HepG2 (cell line): ENCODE results near the gene INHA. TPM values are rescaled to one million over a fixed set of nuclear protein-coding genes. Genes with fewer than 3 reads are reported as not detected.

Source experiments
- ATAC-seq: fragments of 200-7000 bp; cut with Tn5 transposase; 3 replicates; pipeline ENCODE4 v1.9.1; 2020; ENCODE audit warnings: mild to moderate bottlenecking, moderate library complexity
- BruUV-seq: library from RNA; stranded (reverse); fragments of 400-500 nt; replicated peaks from 2 replicates; lab custom pipeline; 2021; lab: Mats Ljungman, UMichigan
- CTCF ChIA-PET: fragments of 300-600 bp; formaldehyde crosslinking; extraction: SDS; loops from one replicate; lab custom pipeline; 2021; ENCODE audit warnings: low total read pairs, inconsistent platforms, low intra/inter-chr PET ratio; lab: Yijun Ruan, JAX
- POLR2A ChIA-PET: fragments of 350-600 bp; sonication (Branson Sonifier 250); formaldehyde crosslinking; loops from one replicate; lab custom pipeline; 2020; ENCODE audit warnings: antibody characterized with exemption, inconsistent platforms; lab: Yijun Ruan, JAX
- DNase-seq: peaks from one replicate; pipeline ENCODE4 v3.0.0-alpha.2; 2015; ENCODE audit warnings: low spot score
- FAIRE-seq: peaks from 3 replicates; lab custom pipeline; 2011; peaks lifted over from hg19 to GRCh38; lab: Jason Lieb, UNC
- H2AFZ ChIP-seq: one replicate; pipeline ENCODE4 v1.6.1; 2011; ENCODE audit warnings: low read length, inconsistent platforms
- H3K27ac ChIP-seq: fragments of 300-600 bp; 3 replicates; pipeline ENCODE4 v1.8.0; 2011; ENCODE audit warnings: mixed run types, mild to moderate bottlenecking, mixed read lengths, low read length, inconsistent platforms; ENCODE audit not compliant: insufficient read depth; ENCODE audit errors: extremely low read length
- H3K27me3 ChIP-seq, 2 experiments: fragments of 200-600 bp in 1 of 2; 2 replicates in 1 of 2; 3 replicates in 1 of 2; pipeline versions ENCODE4 v1.6.0 to v1.8.0; 2011; ENCODE audit warnings: low read length in 2 of 2, mild to moderate bottlenecking in 2 of 2, moderate library complexity in 2 of 2, inconsistent platforms in 1 of 2; ENCODE audit not compliant: insufficient read depth in 2 of 2, control insufficient read depth in 1 of 2
- H3K36me3 ChIP-seq, 2 experiments: fragments of 200-600 bp in 1 of 2; replicated peaks in 1 of 2; 2 replicates in 1 of 2; 3 replicates in 1 of 2; pipeline versions ENCODE4 v1.5.1 to v1.8.0; 2011; ENCODE audit warnings: low read length in 2 of 2, inconsistent platforms in 1 of 2; ENCODE audit not compliant: insufficient read depth in 2 of 2, control insufficient read depth in 1 of 2
- H3K4me1 ChIP-seq: 2 replicates; pipeline ENCODE4 v1.5.1; 2012; ENCODE audit warnings: low read length, inconsistent platforms; ENCODE audit not compliant: insufficient read depth
- H3K4me2 ChIP-seq: 2 replicates; pipeline ENCODE4 v1.6.0; 2011; ENCODE audit warnings: low read depth, low read length, inconsistent platforms
- H3K4me3 ChIP-seq, 3 experiments: fragments of 200-600 bp in 1 of 3; sonication (generic), shearing (Covaris generic) in 1 of 3; replicated peaks in 1 of 3; 2 replicates each; pipeline ENCODE4 v1.5.1; 2011 to 2016; ENCODE audit warnings: low read length in 3 of 3, inconsistent platforms in 2 of 3, low read depth in 2 of 3, mild to moderate bottlenecking in 2 of 3, control low read depth in 1 of 3, mixed read lengths in 1 of 3; ENCODE audit not compliant: insufficient read depth in 1 of 3
- H3K79me2 ChIP-seq: one replicate; pipeline ENCODE4 v1.6.1; 2011; ENCODE audit warnings: low read length, inconsistent platforms; ENCODE audit not compliant: insufficient read depth
- H3K9ac ChIP-seq: 2 replicates; pipeline ENCODE4 v1.6.0; 2011; ENCODE audit warnings: mild to moderate bottlenecking, low read depth, low read length, inconsistent platforms; ENCODE audit not compliant: insufficient read depth
- H3K9me3 ChIP-seq: 2 replicates; pipeline ENCODE4 v1.5.1; 2012; ENCODE audit warnings: mild to moderate bottlenecking, low read length
- H4K20me1 ChIP-seq: 2 replicates; pipeline ENCODE4 v1.6.0; 2011; ENCODE audit warnings: inconsistent platforms, mild to moderate bottlenecking, low read length, moderate library complexity; ENCODE audit not compliant: insufficient read depth
- HNRNPL ChIP-seq: fragments of 200-400 bp; formaldehyde crosslinking; IDR thresholded peaks from 2 replicates; pipeline ENCODE4 v1.6.1; 2017; ENCODE audit warnings: mild to moderate bottlenecking, low read depth, low read length
- MTA1 ChIP-seq: sonication (generic); formaldehyde crosslinking; IDR thresholded peaks from 2 replicates; pipeline ENCODE4 v1.4.0; 2020; ENCODE audit warnings: missing genetic modification reagents, mild to moderate bottlenecking, borderline replicate concordance
- NFRKB ChIP-seq: fragments of 450-650 bp; IDR thresholded peaks from 2 replicates; pipeline ENCODE4 v1.6.1; 2017
- NRL ChIP-seq: sonication (generic); formaldehyde crosslinking; IDR thresholded peaks from 2 replicates; pipeline ENCODE4 v1.5.0; 2020; ENCODE audit warnings: missing genetic modification reagents, mild to moderate bottlenecking, moderate library complexity, borderline replicate concordance
- RBM22 ChIP-seq: fragments of 200-400 bp; formaldehyde crosslinking; optimal IDR thresholded peaks from 2 replicates; pipeline ENCODE3; 2017; ENCODE audit warnings: mild to moderate bottlenecking, low read length, moderate library complexity
- TBX2 ChIP-seq: sonication (generic); formaldehyde crosslinking; IDR thresholded peaks from 2 replicates; pipeline ENCODE4 v1.5.0; 2020; ENCODE audit warnings: missing genetic modification reagents, mild to moderate bottlenecking, borderline replicate concordance
- YEATS2 ChIP-seq: sonication (generic); formaldehyde crosslinking; IDR thresholded peaks from 2 replicates; pipeline ENCODE4 v1.4.0; 2020; ENCODE audit warnings: missing genetic modification reagents, borderline replicate concordance
- ZFYVE20 ChIP-seq: sonication (generic); formaldehyde crosslinking; IDR thresholded peaks from 2 replicates; pipeline ENCODE4 v1.8.0; 2023; ENCODE audit warnings: low read depth, mild to moderate bottlenecking, moderate library complexity, missing genetic modification reagents, borderline replicate concordance
- ZNF501 ChIP-seq: sonication (generic); formaldehyde crosslinking; IDR thresholded peaks from 2 replicates; pipeline ENCODE4 v1.5.1; 2020; ENCODE audit warnings: mild to moderate bottlenecking, moderate library complexity, missing genetic modification reagents
- ZNF572 ChIP-seq: sonication (generic); formaldehyde crosslinking; IDR thresholded peaks from 2 replicates; pipeline ENCODE4 v1.5.1; 2020; ENCODE audit warnings: mild to moderate bottlenecking, missing genetic modification reagents
- ZNF678 ChIP-seq: sonication (generic); formaldehyde crosslinking; IDR thresholded peaks from 2 replicates; pipeline ENCODE4 v1.4.0; 2020; ENCODE audit warnings: mild to moderate bottlenecking, missing genetic modification reagents
- ZSCAN25 ChIP-seq: sonication (generic); formaldehyde crosslinking; IDR thresholded peaks from 2 replicates; pipeline ENCODE4 v1.8.0; 2022; ENCODE audit warnings: mild to moderate bottlenecking, missing genetic modification reagents
- WGBS: methylation state at CpG from one replicate; pipeline ENCODE4 v1.1.6; 2017; ENCODE audit warnings: low lambda C conversion rate; 5-methylcytosine and 5-hydroxymethylcytosine counted together
- in situ Hi-C: cut with HindIII; loops from 2 replicates; pipeline ENCODE4 v1.10.0; 2017; ENCODE audit warnings: low pct_unique_long_range_greater_than_20kb; ENCODE audit not compliant: extremely low pct_ligation_motif_present
- intact Hi-C: fragments of 100-400 bp; cut with micrococcal nuclease; formaldehyde crosslinking; loops from one replicate; pipeline ENCODE4 v1.10.0; 2022; ENCODE audit not compliant: unreplicated experiment
- polyA plus RNA-seq, 8 experiments: library from polyadenylated mRNA; depleted of rRNA in 3 of 8; stranded (reverse) in 7 of 8; unstranded in 1 of 8; fragments of >200 nt; fragmentation: Illumina TruSeq in 4 of 8; extraction: Trizol in 4 of 8; gene quantifications; 2 replicates each; pipeline versions ENCODE4 v1.2.1 to v1.2.3, GENCODE V29; 2011 to 2016; ENCODE audit warnings: low read depth in 4 of 8, missing spikeins in 1 of 8, mixed read lengths in 1 of 8; ENCODE audit not compliant: insufficient read depth in 1 of 8
- total RNA-seq, 5 experiments: library from RNA; depleted of rRNA; stranded (reverse); fragments of >200 nt; fragmentation: Illumina TruSeq; extraction: Trizol; gene quantifications; 2 replicates each; pipeline ENCODE4 v1.2.3, GENCODE V29; 2016; ENCODE audit warnings: low read depth in 1 of 5
- TF ChIP-seq, protein P1 (sequence below), 2 experiments: IDR thresholded peaks; 2 replicates each; pipeline ENCODE4 v1.6.1; 2011 to 2012; ENCODE audit warnings: low read length in 2 of 2, borderline replicate concordance in 1 of 2, low read depth in 1 of 2, mild to moderate bottlenecking in 1 of 2, moderate library complexity in 1 of 2
- TF ChIP-seq, protein P2 (sequence below): IDR thresholded peaks from 2 replicates; pipeline ENCODE4 v1.6.1; 2018; ENCODE audit warnings: missing genetic modification reagents, mild to moderate bottlenecking, missing compliant biosample characterization
- TF ChIP-seq, protein P3 (sequence below): sonication (generic); formaldehyde crosslinking; IDR thresholded peaks from 2 replicates; pipeline ENCODE4 v1.8.0; 2022; ENCODE audit warnings: mild to moderate bottlenecking, missing genetic modification reagents, moderate library complexity

The INHA gene
- total and polyA plus RNA-seq, 2 of the 13 experiments (the other 11 are each of a cell fraction or from before 2014, with no cell fraction given): 4.1 to 15.2 TPM

DNA sequence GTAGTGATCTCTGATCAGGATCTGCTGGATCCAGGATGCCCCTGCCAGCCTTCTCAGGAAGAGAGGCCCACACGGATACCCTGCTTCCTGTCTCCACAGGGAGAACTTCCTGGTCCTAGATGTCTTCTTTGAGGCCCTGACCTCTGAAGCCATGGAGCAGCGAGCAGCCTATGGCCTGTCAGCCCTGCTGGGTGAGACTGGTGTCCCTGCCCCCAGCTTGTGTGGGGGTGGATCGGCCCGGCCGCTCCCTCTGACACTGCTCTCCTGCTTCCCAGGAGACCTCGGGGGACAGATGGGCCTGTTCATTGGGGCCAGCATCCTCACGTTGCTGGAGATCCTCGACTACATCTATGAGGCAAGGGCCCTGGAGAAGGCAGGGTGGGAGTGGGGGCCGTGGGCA lies 35.1 kb upstream of the INHA start (continued):
- no peak for TF ChIP-seq YEATS2
- TF ChIP-seq NRL (CRISPR knock-in tag): peak; percentile 67
- TF ChIP-seq, protein P1, sequence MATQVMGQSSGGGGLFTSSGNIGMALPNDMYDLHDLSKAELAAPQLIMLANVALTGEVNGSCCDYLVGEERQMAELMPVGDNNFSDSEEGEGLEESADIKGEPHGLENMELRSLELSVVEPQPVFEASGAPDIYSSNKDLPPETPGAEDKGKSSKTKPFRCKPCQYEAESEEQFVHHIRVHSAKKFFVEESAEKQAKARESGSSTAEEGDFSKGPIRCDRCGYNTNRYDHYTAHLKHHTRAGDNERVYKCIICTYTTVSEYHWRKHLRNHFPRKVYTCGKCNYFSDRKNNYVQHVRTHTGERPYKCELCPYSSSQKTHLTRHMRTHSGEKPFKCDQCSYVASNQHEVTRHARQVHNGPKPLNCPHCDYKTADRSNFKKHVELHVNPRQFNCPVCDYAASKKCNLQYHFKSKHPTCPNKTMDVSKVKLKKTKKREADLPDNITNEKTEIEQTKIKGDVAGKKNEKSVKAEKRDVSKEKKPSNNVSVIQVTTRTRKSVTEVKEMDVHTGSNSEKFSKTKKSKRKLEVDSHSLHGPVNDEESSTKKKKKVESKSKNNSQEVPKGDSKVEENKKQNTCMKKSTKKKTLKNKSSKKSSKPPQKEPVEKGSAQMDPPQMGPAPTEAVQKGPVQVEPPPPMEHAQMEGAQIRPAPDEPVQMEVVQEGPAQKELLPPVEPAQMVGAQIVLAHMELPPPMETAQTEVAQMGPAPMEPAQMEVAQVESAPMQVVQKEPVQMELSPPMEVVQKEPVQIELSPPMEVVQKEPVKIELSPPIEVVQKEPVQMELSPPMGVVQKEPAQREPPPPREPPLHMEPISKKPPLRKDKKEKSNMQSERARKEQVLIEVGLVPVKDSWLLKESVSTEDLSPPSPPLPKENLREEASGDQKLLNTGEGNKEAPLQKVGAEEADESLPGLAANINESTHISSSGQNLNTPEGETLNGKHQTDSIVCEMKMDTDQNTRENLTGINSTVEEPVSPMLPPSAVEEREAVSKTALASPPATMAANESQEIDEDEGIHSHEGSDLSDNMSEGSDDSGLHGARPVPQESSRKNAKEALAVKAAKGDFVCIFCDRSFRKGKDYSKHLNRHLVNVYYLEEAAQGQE (IDR thresholded peaks at IDR 0.05; ENCODE audit: borderline replicate concordance in 1 of 2, low read depth in 1 of 2, low read length in 2 of 2): no peak
- no peak for TF ChIP-seq ZNF572 (CRISPR knock-in tag)

DNA sequence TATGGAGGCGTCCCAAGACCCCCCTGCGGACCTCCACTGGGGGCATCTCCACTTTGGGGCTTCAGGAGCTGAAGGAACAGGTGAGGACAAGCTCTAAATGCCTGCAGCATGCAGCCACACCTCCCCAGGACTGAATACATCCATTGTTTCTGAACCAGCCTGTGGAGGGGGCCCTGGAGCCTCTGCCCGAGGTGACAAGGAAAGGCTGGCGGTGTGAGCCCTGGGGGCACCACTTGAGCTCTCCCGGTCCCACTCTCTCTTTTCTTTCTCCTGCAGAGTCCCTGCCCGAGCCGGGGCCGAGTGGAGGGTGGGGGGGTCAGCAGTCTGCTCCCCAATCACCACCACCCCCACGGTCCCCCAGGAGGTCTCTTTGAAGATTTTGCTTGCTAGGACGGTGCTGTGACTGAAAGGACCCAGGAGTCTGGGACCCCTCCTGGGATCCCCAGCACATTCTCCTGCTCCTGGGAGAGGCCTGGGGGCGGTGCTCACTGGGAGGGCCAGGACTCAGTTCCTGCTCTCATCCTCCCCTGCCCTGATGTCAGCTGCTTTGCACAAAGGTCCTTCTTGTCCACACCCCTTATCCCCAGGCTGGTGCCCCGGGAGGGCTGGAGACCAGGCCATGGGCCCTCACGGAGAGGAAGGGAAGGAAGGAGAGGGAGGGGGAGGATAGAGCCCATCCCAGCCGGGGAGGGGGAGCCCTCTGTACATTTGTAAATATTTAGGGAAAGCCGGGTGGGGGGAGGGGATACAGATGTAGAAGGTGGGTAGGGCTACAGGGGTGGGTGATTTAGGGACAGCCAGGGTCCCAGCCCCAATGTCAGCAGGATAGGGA lies 34.2 kb upstream of the INHA start:
- peak overlapping the region; percentile 51 for H3K4me2 ChIP-seq
- no peaks in the 10 kb centered on the region for H3K9me3 ChIP-seq
- intact Hi-C loops (loop anchor here (10.0 kb wide), 1 partner anchor 243 kb away; no protein-coding TSS in a partner anchor), in situ Hi-C loops (no loop called here)
- 12% methylated on average over 12 of the region's 15 CpGs for WGBS
- H3K36me3 ChIP-seq: peaks cover 15 to 27% of the 10 kb centered on the region in 2 experiments
- no TSS peak for BruUV-seq
- H3K9ac ChIP-seq: peak overlapping the region; percentile 26; the same call in 1 of the 2 replicates
- POLR2A ChIA-PET: interaction anchor here (1.1 to 1.5 kb wide), 3 partner anchors 22 to 40 kb away, joined by 4 to 9 read pairs (median 4); partner anchors contain the start of genes GMPPA, INHA and OBSL1
- H3K4me1 ChIP-seq: peaks cover 45% of the 10 kb centered on the region
- H2AFZ ChIP-seq: no peak overlapping the region
- H3K27ac ChIP-seq: no peak overlapping the region
- H4K20me1 ChIP-seq: peaks cover 46% of the 10 kb centered on the region
- CTCF ChIA-PET: interaction anchor here (1.5 kb wide), 1 partner anchor 105 kb away, joined by 8 read pairs; no protein-coding TSS in a partner anchor
- FAIRE-seq (peak; percentile 75), DNase-seq (peak; percentile 68), ATAC-seq (peak; percentile 66)
- peak overlapping the region in 1 of 3 experiments; percentile 30; a peak in 2 of 6 replicates for H3K4me3 ChIP-seq
- H3K27me3 ChIP-seq: peaks cover 2 to 38% of the 10 kb centered on the region in 2 experiments; a peak in 4 of 5 replicates
- peaks cover 19% of the 10 kb centered on the region for H3K79me2 ChIP-seq
- TF ChIP-seq HNRNPL (0 out of 2 replicates have a peak, but pooled peaks have one; percentile 49), ZNF501 (0 out of 2 replicates have a peak, but pooled peaks have one; percentile 36), MTA1 (CRISPR knock-in tag) (peak; percentile 2; the same call in 1 of the 2 replicates), NFRKB (no peak), RBM22 (peak; percentile 79), ZNF678 (CRISPR knock-in tag) (0 out of 2 replicates have a peak, but pooled peaks have one; percentile 18), ZFYVE20 (CRISPR knock-in tag) (no peak), ZSCAN25 (CRISPR knock-in tag) (no peak), TBX2 (CRISPR knock-in tag) (peak; percentile 53; the same call in 1 of the 2 replicates)
- TF ChIP-seq, protein P2, sequence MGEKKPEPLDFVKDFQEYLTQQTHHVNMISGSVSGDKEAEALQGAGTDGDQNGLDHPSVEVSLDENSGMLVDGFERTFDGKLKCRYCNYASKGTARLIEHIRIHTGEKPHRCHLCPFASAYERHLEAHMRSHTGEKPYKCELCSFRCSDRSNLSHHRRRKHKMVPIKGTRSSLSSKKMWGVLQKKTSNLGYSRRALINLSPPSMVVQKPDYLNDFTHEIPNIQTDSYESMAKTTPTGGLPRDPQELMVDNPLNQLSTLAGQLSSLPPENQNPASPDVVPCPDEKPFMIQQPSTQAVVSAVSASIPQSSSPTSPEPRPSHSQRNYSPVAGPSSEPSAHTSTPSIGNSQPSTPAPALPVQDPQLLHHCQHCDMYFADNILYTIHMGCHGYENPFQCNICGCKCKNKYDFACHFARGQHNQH (CRISPR knock-in tag): 0 out of 2 replicates have a peak, but pooled peaks have one; percentile 24
- TF ChIP-seq, protein P3, sequence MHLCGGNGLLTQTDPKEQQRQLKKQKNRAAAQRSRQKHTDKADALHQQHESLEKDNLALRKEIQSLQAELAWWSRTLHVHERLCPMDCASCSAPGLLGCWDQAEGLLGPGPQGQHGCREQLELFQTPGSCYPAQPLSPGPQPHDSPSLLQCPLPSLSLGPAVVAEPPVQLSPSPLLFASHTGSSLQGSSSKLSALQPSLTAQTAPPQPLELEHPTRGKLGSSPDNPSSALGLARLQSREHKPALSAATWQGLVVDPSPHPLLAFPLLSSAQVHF (CRISPR knock-in tag): no peak
